Endodermal cell (in vitro differentiated cells): ENCODE results near the gene TALDO1. TPM values are rescaled to one million over a fixed set of nuclear protein-coding genes. Genes with fewer than 3 reads are reported as not detected.
A peak's percentile ranks its signal among the peaks of the same experiment; 100 is the strongest.

Experiments
- DNase-seq: peaks from one replicate; pipeline ENCODE4 v3.0.0-alpha.2; 2017
- H3K27ac ChIP-seq: 2 replicates; pipeline ENCODE4 v1.5.1; 2013; ENCODE audit warnings: mild to moderate bottlenecking, low read depth, low read length, moderate library complexity
- H3K27me3 ChIP-seq: 2 replicates; pipeline ENCODE4 v1.6.1; 2013; ENCODE audit warnings: mild to moderate bottlenecking, low read length, moderate library complexity; ENCODE audit not compliant: insufficient read depth, control insufficient read depth, poor library complexity, severe bottlenecking
- H3K36me3 ChIP-seq: 2 replicates; pipeline ENCODE4 v1.7.0; 2013; ENCODE audit warnings: mild to moderate bottlenecking, low read length, moderate library complexity; ENCODE audit not compliant: control insufficient read depth, insufficient read depth
- H3K4me1 ChIP-seq: one replicate; pipeline ENCODE4 v1.7.0; 2013; ENCODE audit warnings: low read length; ENCODE audit not compliant: control insufficient read depth, insufficient read depth
- H3K4me3 ChIP-seq: 2 replicates; pipeline ENCODE4 v1.5.1; 2013; ENCODE audit warnings: mild to moderate bottlenecking, low read length, moderate library complexity
- H3K9ac ChIP-seq: 2 replicates; pipeline ENCODE4 v1.6.1; 2013; ENCODE audit warnings: mild to moderate bottlenecking, low read length, moderate library complexity; ENCODE audit not compliant: poor library complexity, severe bottlenecking; ENCODE audit errors: extremely low read depth
- H3K9me3 ChIP-seq: 2 replicates; pipeline ENCODE4 v1.6.1; 2013; ENCODE audit warnings: mild to moderate bottlenecking, low read length, moderate library complexity; ENCODE audit not compliant: control insufficient read depth
- H3K27ac Mint-ChIP-seq: 2 replicates; pipeline ENCODE4 v1.8.0; 2020; ENCODE audit warnings: mixed read lengths
- H3K27me3 Mint-ChIP-seq: 2 replicates; pipeline ENCODE4 v1.8.0; 2021; ENCODE audit warnings: mild to moderate bottlenecking, mixed read lengths; ENCODE audit not compliant: insufficient read depth
- H3K36me3 Mint-ChIP-seq: 2 replicates; pipeline ENCODE4 v1.8.0; 2020; ENCODE audit warnings: low read depth, mixed read lengths
- H3K4me1 Mint-ChIP-seq: 2 replicates; pipeline ENCODE4 v1.8.0; 2020; ENCODE audit warnings: mixed read lengths
- H3K4me3 Mint-ChIP-seq: 2 replicates; pipeline ENCODE4 v1.8.0; 2020; ENCODE audit warnings: mild to moderate bottlenecking, moderate library complexity, mixed read lengths
- H3K9me3 Mint-ChIP-seq: 2 replicates; pipeline ENCODE4 v1.8.0; 2020; ENCODE audit warnings: mild to moderate bottlenecking, mixed read lengths
- CTCF ChIP-seq: fragments of 200-600 bp; sonication (generic); conservative IDR thresholded peaks from 2 replicates; pipeline ENCODE4 v1.5.0; 2021; ENCODE audit warnings: antibody characterized with exemption, mild to moderate bottlenecking
- WGBS, 2 experiments: methylation state at CpG; one replicate each; pipeline versions ENCODE4 v1.1.5 to v1.1.7; 2013; ENCODE audit warnings: missing lambda C conversion rate in 2 of 2, mixed read lengths in 1 of 2; ENCODE audit not compliant: insufficient coverage in 1 of 2, insufficient read length in 1 of 2; 5-methylcytosine and 5-hydroxymethylcytosine counted together
- total RNA-seq, 2 donors: library from RNA; stranded (reverse); fragmentation: NEBNext Ultra II Directional in 1 of 2; extraction: Animal tissue kit (Norgen Biotek cat#: 25700) in 1 of 2; gene quantifications; 2 replicates in 1 of 2; 3 replicates in 1 of 2; pipeline ENCODE4 v1.2.1, GENCODE V29; 2021

Gene TALDO1
- total RNA-seq, 2 donors from 2014 or later = 177 to 221 TPM

GRCh38 chr11:773425-773824, 26.2 kb downstream of the TALDO1 start:
- WGBS, 2 experiments = 90 to 94% methylated on average over 2 to 5 of the region's 5 CpGs
- Histone ChIP-seq H3K27me3 (no peaks in the 10 kb centered on the region), H3K9ac (no peak overlapping the region), H3K27ac (peak overlapping the region; percentile 72), H3K4me3 (no peak overlapping the region), H3K9me3 (no peaks in the 10 kb centered on the region), H3K4me1 (peaks cover 7% of the 10 kb centered on the region), H3K36me3 (peaks cover 28% of the 10 kb centered on the region)
- H3K4me3 Mint-ChIP-seq = no peak overlapping the region
- no peak for TF ChIP-seq CTCF
- no peak overlapping the region for H3K27ac Mint-ChIP-seq
- DNase-seq = no peak
- no peaks in the 10 kb centered on the region for H3K9me3 Mint-ChIP-seq
- peaks cover 21% of the 10 kb centered on the region for H3K36me3 Mint-ChIP-seq
- peaks cover 8% of the 10 kb centered on the region for H3K4me1 Mint-ChIP-seq
- no peaks in the 10 kb centered on the region for H3K27me3 Mint-ChIP-seq

GRCh38 chr11:773830-774229, 26.6 kb downstream of the TALDO1 start:
- Mint-ChIP-seq H3K27me3 (no peaks in the 10 kb centered on the region), H3K9me3 (no peaks in the 10 kb centered on the region), H3K36me3 (peaks cover 22% of the 10 kb centered on the region), H3K4me3 (no peak overlapping the region), H3K27ac (no peak overlapping the region), H3K4me1 (peaks cover 8% of the 10 kb centered on the region)
- Histone ChIP-seq H3K9me3 (no peaks in the 10 kb centered on the region), H3K36me3 (peaks cover 28% of the 10 kb centered on the region), H3K4me3 (no peak overlapping the region), H3K9ac (no peak overlapping the region), H3K27me3 (no peaks in the 10 kb centered on the region), H3K27ac (no peak overlapping the region), H3K4me1 (peaks cover 8% of the 10 kb centered on the region)
- TF ChIP-seq CTCF = no peak
- 94 to 98% methylated on average over 9 of the region's 9 CpGs for WGBS, 2 experiments
- no peak for DNase-seq

GRCh38 chr11:774873-775592, 27.8 kb downstream of the TALDO1 start:
- Histone ChIP-seq H3K4me1 (peaks cover 8% of the 10 kb centered on the region), H3K36me3 (peaks cover 29% of the 10 kb centered on the region), H3K9me3 (no peaks in the 10 kb centered on the region), H3K27me3 (no peaks in the 10 kb centered on the region), H3K9ac (no peak overlapping the region), H3K27ac (no peak overlapping the region), H3K4me3 (no peak overlapping the region)
- TF ChIP-seq CTCF = peak; percentile 24
- Mint-ChIP-seq H3K36me3 (peaks cover 19% of the 10 kb centered on the region), H3K27me3 (no peaks in the 10 kb centered on the region), H3K9me3 (no peaks in the 10 kb centered on the region), H3K4me1 (peaks cover 8% of the 10 kb centered on the region), H3K4me3 (peak overlapping the region; percentile 75), H3K27ac (no peak overlapping the region)
- WGBS, 2 experiments = 92 to 93% methylated on average over 7 to 20 of the region's 20 CpGs
- DNase-seq = no peak
